GM21515 (cell line): ENCODE data around the gene RPL39L.

Source experiments
- ATAC-seq: cut with Tn5 transposase; IDR thresholded peaks from one replicate; pipeline ENCODE4 v1.9.1; 2021; ENCODE audit not compliant: unreplicated experiment

The RPL39L gene

DNA sequence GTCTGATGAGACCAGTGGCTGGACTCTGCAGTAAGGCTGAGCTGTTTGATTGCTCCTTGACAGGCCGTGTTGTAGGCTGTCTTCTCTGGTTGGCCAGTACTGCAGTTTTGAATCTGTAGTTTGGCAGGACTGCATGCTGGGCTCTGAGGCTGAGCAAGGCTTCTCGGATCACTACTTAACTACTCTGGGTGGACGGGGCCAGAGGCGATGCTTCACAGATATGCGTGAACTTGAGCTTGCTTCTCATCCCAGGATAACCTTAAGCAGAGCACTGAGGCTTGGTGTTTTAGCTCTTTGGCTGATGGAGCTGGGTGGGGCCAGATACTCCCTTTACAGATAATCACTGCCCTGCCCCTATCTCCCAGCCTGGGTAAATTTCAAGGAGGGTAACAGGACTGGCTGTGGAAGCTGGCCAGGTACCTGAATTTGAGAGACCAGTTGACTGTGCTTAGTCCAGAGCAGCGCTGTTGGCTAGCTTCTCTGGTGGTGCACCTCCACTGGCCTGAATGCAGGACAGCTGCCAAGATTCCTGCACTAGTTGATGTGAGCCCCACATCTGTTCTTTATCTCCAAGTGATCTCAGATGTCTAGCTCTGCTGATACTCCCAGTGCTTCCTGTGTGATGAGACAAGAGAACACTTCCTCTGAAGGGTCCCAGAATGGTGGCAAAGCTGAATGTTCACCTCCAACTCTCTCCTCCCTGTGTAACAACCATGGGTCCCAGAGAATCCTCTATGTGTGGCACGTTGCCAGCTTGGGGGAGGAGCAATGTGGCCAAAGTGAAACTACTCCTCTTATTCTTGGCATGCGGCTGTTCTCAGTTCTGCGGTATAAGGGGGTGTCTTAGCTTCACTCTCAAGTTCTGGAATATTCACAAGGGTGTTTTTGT, 37.9 kb downstream of the RPL39L start:
- no peak for ATAC-seq

DNA sequence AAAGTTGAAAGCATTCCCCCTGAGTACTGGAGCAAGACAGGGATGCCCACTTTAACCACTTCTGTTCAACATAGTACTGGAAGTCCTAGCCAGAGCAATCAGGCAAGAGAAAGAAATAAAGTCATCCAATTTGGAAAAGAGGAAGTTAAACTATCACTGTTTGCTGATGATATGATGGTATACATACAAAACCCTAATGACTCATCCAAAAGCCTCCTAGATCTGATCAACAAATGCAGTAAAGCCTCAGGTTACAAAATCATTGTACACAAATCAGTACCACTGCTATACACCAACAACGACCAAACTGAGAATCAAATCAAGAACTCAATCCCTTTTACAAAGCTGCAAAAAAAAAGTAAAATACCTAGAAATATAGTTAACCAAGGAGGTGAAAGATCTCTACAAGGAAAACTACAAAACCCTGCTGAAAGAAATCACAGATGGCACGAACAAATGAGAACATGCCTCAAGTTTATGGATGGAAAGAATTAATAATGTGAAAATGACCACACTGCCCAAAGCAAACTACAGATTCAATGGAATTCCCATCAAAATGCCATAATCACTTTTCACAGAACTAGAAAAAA, 40.3 kb downstream of the RPL39L start:
- no peak for ATAC-seq

DNA sequence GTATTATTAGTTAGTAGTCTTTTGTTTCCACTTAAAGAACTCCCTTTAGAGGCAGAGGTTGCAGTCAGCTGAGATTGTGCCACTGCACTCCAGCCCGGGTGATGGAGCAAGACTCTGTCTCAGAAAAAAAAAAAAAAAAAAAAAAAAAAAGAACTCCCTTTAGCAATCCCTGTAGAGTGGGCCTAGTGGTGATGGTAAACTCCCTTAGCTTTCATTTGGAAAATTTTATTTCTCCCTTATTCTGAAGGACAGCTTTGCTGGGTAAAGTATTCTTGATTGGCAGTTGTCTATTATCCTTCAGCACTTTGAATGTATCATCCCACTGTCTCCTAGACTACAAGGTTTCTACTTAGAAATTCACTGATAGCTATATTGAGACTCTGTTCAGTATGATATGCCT, 46.0 kb downstream of the RPL39L start:
- no peak for ATAC-seq

DNA sequence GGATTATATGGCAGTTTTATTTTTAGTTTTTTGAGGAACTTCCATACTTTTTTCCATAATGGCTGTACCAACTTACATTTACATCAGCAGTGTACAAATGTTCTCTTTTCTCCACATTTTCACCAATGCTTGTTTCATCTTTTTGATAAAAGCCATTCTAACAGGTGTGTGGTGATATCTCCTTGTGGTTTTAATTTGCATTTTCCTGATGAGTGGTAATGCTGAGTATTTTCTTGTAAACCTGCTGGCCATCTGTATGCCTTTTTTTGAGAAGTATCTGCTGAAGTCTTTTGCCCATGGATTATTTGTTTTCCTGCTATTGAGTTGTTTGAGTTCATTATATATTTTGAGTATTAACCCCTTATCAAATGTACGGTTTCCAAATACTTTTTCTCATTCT, 50.6 kb downstream of the RPL39L start:
- ATAC-seq: no peak

DNA sequence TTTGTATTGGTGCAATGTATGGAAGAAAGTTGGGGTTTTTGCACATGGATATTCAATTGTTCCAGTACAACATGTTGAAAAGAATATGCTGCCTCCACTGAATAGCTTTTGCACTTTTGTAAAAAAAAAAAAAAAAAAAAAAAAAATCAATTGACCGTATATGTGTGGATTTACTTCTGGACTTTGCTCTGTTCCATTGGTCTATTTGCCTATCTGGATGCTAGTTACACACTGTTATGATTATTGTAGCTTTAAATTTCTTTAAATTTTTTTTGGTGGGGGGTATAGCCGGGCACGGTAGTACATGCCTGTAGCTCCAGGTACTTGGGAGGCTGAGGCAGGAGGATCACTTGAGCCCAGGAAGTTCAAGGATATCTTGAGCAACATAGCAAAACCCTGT, 52.5 kb downstream of the RPL39L start:
- ATAC-seq: no peak

DNA sequence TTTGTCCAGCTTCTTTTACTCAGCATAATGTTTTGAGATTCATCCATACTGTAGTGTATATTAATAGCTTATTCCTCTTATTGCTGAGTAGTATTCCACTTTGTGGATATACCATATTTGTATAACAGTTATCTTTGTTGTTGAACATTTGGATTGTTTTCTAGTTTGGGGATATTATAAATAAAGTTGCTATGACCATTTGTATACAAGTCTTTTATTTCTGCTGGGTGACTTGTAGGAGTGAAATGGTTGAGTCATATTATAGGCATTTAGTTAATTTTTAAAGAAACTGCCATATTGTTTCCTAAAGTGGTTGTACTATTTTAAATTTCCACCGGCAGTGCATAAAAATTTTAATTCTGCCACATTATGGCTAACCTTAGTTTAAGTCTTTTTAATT, 53.4 kb downstream of the RPL39L start:
- no peak for ATAC-seq

DNA sequence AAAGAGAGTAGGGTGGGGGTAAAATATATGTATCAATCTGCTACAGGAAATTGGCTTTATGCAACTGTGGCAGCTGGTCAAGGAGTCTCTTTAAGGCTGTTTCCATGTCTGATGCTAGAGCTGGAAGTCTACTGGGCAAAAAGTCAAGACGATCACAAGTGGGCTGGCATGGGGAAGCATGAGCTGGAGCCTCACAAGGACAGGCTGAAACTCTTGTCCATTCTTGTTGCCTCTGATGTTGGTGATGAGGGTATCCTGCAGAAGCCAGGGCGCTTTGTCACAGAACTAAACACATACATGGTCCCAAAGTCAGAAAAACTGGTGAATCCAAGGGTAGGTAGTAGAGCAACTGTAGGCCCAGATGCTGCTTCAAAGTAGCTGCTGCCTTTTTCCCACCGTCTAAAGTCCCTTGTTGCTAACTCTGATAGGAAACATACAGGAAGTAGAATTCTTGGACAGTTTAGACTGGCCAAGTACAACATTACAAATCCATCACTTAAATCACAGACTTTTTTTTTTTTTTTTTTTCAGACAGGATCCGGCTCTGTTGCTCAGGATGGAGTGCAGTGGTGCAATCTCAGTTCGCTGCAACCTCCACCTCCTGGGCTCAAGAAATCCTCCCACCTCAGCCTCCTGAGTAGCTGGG, 54.2 kb downstream of the RPL39L start:
- no peak for ATAC-seq

DNA sequence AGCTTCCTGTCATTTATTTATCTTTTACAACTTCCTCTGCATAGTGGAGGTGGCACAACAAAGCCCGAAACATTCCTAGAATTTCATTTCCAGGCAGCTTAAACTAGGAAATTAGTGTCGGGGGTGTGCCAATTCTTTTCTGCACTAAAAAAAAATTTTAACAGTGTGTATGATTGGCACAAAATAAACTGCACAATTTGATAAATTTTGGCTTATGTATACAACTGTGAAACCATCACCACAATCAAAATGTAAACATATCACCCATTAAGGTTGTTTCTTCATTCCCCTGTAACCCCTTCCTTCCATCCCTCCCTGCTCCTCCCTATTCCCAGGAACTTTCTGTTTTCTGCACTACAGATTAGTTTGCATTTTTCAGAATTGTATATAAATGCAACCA, 54.7 kb downstream of the RPL39L start:
- ATAC-seq: no peak

DNA sequence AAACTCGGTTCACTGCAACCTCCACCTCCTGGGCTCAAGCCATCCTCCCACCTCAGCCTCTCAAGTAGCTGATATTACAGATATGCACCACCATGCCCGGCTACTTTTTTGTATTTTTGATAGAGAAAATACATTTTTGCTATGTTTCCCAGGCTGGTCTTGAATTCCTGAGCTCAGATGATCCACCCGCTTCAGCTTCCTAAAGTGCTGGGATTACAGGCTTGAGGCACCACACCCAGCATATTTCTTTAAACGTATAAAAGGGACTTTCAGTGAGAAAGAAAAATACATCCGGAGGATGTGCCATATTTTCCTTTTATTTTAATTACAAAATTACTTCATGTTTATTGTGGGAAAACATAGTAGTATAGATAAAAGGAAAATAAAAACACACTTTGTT, 55.2 kb downstream of the RPL39L start:
- ATAC-seq: no peak

DNA sequence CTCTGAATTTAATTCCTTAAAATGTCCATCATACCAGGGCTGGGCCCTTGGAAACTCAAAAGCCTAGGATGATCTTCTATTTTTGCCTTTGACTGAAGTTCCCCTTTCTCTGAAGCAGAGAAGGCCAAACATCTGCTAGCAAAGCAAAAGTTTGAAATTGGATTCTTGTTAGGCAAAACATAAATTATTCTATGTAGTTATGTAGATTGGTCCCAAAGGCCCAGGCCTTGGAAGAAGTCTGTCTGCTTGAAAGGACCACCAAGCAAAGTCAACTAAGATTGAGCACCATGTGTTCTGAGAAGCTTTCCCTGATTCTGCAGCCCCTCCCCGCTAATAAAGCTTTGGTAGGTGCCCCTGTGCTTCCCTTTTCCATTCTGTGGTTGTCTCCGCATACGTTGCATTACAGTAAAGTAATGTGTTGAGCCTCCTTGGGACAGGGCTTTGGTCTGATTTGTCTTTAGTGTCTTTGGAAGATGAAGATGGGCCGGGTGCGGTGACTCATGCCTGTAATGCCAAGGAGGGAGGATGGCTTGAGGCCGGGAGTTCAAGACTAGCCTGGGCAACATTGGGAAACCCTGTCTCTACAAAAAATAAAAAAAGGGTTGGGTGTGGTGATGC, 56.4 kb downstream of the RPL39L start:
- no peak for ATAC-seq

DNA sequence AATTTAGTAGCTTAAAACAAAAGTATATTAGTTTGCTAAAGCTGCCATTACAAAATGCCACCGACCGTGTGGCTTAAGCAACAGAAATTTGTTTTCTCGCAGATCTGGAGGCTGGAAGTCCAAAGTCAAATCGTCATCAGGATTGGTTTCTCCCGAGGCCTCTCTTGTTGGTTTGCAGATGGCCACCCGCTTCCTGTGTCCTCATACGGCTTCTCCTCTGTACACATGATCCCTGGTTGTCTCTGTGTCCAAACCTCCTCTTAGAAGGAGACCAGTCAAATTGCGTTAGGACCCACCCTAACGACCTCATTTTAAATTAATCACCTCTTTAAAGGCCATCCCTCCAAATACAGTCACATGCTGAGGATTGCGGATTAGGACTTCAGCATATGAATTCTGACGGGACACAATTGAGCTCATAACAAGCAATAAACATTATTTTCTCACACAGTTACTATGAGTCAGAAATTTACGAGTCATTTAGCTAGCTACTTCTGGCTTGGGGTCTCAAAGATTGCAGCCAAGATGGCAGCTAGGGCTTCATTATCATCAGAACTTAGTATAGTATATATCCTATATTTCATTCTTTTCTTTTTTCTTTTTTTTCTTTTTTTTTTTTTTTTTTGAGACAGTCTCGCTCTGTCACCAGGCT, 58.4 kb downstream of the RPL39L start:
- ATAC-seq: no peak

DNA sequence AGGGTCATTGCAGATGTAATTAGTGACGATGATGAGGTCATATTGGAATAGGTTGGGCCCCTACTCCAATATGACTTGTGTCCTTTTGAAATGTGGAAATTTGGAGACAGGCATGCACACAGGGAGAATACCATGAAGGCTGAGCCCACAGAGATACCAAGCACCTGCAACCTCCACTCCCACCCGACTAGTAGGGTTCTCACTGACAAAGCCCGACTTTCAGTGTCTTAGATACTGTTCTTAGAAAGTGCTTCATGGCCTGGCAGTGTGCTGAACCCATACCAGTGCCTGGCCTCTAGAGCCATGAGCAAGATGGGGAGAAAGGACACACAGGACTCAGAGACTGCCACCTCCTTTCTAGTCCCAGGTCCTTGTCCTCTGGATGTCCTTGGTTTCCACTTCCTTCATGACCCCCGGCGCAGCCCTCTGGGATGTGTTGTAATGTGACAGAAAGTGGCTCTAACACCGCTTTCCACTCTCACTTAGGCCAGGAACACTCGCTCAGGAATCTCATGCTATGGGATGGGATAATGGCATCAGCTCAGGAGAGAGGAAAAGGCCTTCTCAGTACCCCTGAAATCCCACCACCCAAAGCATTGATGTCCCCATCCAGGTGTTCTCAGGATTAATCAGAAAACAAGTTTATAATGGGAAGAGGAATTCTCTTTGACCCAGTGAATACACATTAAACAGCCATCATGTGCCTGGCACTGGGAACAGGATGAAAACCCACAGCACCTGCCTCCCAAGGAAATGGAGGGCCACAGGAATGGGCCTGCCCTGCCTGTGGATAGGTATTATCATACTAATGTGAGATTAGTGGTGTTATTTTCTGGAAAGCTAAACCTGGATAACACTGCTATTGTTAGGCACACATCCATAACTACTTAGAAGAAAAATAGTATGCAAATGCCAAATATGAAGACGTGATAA, 59.9 kb downstream of the RPL39L start:
- ATAC-seq: no peak

DNA sequence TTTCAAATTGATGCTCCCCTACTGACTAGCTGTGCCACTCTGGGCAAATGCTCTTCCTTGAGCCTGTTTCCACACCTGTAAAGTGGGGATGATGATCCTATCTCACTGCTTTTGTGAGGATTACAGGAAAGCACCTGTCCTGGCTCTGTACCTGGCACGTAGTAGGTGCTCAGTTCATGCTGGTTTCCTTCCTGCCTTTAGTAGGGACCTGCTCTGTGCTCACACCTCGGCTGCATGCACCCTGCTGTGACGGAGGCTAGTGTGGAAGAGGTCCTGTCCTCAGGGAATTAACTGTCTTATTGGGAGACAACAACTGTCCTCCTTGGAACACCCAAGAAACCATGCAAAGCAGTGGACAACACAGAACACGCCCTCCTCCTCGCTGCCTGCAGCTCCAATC, 61.8 kb downstream of the RPL39L start:
- no peak for ATAC-seq

DNA sequence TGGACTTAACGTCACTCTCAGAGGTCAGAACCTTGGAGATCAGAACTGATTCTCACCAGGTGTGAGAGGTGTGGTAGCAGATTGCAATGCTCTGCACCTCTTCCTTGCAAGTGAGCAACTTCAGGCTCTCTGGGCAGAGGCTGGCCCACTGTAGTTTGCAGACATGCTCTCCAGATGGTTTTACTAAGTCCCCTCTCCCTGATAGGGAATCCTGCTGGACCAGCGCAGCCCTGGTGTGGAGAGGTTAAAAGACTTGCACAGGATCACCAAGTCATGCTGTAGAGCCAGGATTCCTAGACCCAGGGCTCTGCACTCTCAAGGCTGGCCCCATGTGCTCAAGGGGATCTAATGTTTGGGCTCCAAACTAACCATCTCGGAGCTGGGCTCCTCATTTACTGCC, 62.2 kb downstream of the RPL39L start:
- ATAC-seq: no peak

DNA sequence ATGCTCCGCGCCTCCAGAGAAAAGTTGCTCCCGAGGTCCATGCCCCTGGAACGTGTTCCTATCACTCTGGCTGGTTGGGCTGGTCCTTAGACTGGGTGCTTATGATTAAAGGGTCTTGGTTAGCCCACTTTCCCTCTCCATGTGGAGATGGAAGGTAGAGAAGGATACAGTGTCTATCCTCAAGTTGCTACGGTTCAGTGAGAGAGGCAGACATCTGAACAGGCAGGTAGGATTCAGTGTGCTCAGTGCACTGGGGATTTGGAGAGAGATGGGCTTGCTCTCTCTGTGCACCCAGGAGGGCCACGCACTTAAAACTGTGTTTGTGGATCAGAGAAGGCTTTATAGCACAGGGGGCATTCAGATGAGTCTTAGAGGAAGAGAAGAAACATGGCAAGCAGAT, 63.0 kb downstream of the RPL39L start:
- no peak for ATAC-seq

DNA sequence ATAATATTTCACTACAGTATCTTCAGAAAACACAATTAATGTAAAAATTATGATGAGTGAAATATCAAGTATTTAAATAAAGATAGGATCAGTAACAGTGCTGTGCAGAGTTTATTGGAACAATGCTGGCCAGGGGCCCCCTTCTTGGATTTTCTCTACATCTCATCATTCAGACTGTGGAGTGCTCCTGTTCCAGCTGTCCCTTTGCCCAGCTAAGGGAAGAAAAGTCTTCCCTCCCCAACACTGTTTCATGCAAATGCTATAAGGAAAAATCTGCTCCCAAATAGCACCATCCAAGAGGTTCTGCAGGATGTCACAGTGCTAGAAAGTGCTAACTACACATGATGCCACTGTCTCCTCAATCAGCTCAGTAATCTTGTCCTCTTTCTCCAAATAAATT, 64.5 kb downstream of the RPL39L start:
- ATAC-seq: no peak

DNA sequence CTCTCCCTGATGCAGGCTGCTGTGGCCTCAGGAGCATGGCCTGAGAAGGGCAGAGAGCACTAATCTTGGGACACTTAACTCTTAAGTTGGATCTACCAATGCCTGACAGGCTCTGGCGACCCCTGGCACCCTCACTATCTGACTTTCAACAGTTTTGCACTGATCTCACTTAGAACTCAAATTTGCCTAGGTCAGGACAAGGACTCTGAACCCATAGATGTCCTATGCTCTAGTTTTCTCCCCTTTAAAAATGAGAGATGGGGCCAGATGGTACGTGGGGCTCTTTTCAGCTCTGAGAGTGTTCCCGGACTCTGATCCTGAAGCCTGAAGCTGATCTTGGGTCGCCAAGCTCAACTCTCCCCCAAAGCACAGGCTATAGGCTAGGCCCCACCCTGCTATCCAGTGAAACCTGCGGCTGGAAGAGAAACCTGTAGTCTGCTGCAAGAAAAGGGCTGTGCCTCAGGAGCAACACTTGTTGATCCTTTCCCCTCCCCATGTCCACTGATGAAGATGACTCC, 65.7 kb downstream of the RPL39L start:
- no peak for ATAC-seq

DNA sequence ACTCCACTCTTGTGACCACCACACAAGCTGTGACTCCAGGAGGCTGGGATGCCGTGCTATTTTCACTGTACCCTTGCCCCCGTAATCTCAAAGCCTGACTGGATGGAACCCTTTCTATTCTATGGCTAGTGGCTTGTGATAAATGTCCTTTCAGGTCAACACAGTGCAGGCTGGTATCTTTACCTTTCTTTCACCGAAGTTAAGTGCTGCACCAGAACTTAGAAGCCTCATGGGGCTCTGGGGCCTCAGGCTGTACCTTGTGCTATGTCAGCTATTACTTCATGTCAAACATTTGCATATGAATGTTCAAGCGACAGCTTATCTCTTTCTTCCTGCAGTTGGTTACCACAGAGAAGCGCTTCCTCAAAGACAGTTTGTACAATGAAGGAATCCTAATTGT, 66.8 kb downstream of the RPL39L start:
- no peak for ATAC-seq

DNA sequence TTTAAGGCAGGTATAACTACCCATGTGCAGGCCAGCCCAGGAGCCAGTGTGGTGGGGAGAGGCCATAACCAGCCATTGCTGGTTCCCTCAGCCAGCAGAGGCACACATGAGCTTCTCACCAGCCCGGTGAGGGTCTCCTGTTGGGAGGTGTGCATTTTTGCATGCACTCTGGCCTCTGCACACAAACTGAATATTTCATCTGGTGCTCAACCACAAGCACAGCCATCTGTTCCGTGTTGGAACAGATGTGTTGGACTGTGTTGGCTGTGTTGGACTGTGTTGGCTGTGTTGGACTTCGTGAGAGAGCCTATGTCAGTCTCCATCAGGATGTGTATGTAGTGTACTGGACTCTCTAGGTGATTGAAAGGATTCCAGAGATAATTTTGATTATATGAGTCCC, 67.2 kb downstream of the RPL39L start:
- no peak for ATAC-seq
